WTC11 (cell line): Measurements from ENCODE around the gene WARS2.

ENCODE experiments used
- CTCF ChIP-seq: fragments of 200-600 bp; IDR thresholded peaks from 2 replicates; pipeline ENCODE4 v1.8.0; 2022; ENCODE audit warnings: antibody characterized with exemption
- E2F1 ChIP-seq: sonication (generic); formaldehyde crosslinking; IDR thresholded peaks from 2 replicates; pipeline ENCODE4 v1.8.0; 2022; ENCODE audit warnings: mild to moderate bottlenecking, missing genetic modification reagents
- GTF2I ChIP-seq: fragments of 250-450 bp; sonication (Bioruptor Pico); conservative IDR thresholded peaks from 2 replicates; pipeline ENCODE4 v1.4.0; 2021; ENCODE audit warnings: mild to moderate bottlenecking
- MYBL2 ChIP-seq: sonication (generic); formaldehyde crosslinking; IDR thresholded peaks from 2 replicates; pipeline ENCODE4 v1.8.1; 2023; ENCODE audit warnings: mild to moderate bottlenecking, moderate library complexity, missing genetic modification reagents
- OVOL2 ChIP-seq: fragments of 250-450 bp; sonication (Bioruptor Pico); IDR thresholded peaks from 2 replicates; pipeline ENCODE4 v1.9.0; 2021; ENCODE audit warnings: mild to moderate bottlenecking, borderline replicate concordance
- ZBTB21 ChIP-seq: sonication (generic); formaldehyde crosslinking; IDR thresholded peaks from 2 replicates; pipeline ENCODE4 v1.8.1; 2023; ENCODE audit warnings: mild to moderate bottlenecking, missing genetic modification reagents, borderline replicate concordance
- ZBTB43 ChIP-seq: sonication (generic); formaldehyde crosslinking; IDR thresholded peaks from 2 replicates; pipeline ENCODE4 v1.8.1; 2023; ENCODE audit warnings: mild to moderate bottlenecking, missing genetic modification reagents
- ZNF317 ChIP-seq: sonication (generic); formaldehyde crosslinking; IDR thresholded peaks from 2 replicates; pipeline ENCODE4 v1.8.1; 2023; ENCODE audit warnings: low read depth, mild to moderate bottlenecking, moderate library complexity, missing genetic modification reagents, borderline replicate concordance
- TF ChIP-seq, protein P1 (sequence below): sonication (generic); formaldehyde crosslinking; IDR thresholded peaks from 2 replicates; pipeline ENCODE4 v1.8.1; 2023; ENCODE audit warnings: mild to moderate bottlenecking, missing genetic modification reagents, moderate library complexity

DNA sequence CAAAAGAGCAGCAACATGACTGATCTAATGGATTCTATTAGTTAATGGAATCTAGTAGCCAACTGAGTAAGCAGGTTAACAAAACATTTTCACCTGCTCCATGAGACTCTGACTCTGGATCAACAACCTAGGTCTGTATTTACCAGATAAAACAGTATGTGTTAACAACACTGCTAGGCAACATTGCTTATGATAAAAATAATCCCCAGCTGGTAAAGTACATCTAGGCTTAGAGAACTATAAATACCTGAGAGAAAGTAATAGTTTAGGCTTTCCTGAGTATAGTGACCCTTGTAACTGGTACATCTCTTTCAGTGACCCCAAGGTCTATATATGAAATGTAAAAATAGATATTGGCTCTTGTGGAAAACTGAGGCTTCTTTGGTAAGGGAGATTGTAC lies 78.8 kb downstream of the WARS2 start:
- no peak for TF ChIP-seq OVOL2 (CRISPR knock-in tag)
- no peak for TF ChIP-seq MYBL2 (CRISPR knock-in tag)
- no peak for TF ChIP-seq CTCF
- TF ChIP-seq E2F1 (CRISPR knock-in tag), result no peak
- TF ChIP-seq, protein P1, sequence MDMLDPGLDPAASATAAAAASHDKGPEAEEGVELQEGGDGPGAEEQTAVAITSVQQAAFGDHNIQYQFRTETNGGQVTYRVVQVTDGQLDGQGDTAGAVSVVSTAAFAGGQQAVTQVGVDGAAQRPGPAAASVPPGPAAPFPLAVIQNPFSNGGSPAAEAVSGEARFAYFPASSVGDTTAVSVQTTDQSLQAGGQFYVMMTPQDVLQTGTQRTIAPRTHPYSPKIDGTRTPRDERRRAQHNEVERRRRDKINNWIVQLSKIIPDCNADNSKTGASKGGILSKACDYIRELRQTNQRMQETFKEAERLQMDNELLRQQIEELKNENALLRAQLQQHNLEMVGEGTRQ (CRISPR knock-in tag), result no peak
- no peak for TF ChIP-seq ZNF317 (CRISPR knock-in tag)
- TF ChIP-seq ZBTB21 (CRISPR knock-in tag), result no peak
- no peak for TF ChIP-seq GTF2I (CRISPR knock-in tag)
- TF ChIP-seq ZBTB43, result no peak
